Stimulated activated CD4-positive, alpha-beta T cell treated with anti-CD3 and anti-CD28 coated beads, Interleukin-1b, Interleukin-23, amount 100 ng/mL, for 1 hour (primary cell): Measurements from ENCODE around the gene EGFL8.
A peak's percentile ranks its signal among the peaks of the same experiment; 100 is the strongest.
"Not testable (repeated sequence)": the region's sequence is repeated elsewhere in the genome, so short reads cannot be mapped to it uniquely, and the experiment has no call there.

Experiments
- DNase-seq, 2 donors: peaks; one replicate each; pipeline ENCODE4 v3.0.0-alpha.2; 2020; ENCODE audit warnings: low read depth in 2 of 2

EGFL8 gene

GRCh38 chr6:32183483-32184083, 19.2 kb downstream of the EGFL8 start:
- no peak for DNase-seq

- no peak for DNase-seq
These were observed 19.8 kb downstream of the EGFL8 start, which contains the start of gene AGER for GRCh38 chr6:32184084-32184640. Gene AGER (minus strand): TSS chr6:32184253. CDS start chr6:32184222, 31 bp downstream.

GRCh38 chr6:32185681-32186131, 21.3 kb downstream of the EGFL8 start:
- DNase-seq, result not testable (repeated sequence)

- not testable (repeated sequence) for DNase-seq
These were observed 21.9 kb downstream of the EGFL8 start for GRCh38 chr6:32186151-32186840.

GRCh38 chr6:32187009-32187709, 22.8 kb downstream of the EGFL8 start:
- DNase-seq, result no peak

GRCh38 chr6:32187725-32188380, 23.5 kb downstream of the EGFL8 start:
- DNase-seq, result not testable (repeated sequence)

GRCh38 chr6:32188381-32189068, 24.1 kb downstream of the EGFL8 start:
- DNase-seq, result no peak

GRCh38 chr6:32189069-32189741, 24.8 kb downstream of the EGFL8 start:
- DNase-seq, result no peak

- DNase-seq, result no peak
These were observed 25.3 kb downstream of the EGFL8 start for GRCh38 chr6:32189742-32190053.

GRCh38 chr6:32190054-32190851, 25.9 kb downstream of the EGFL8 start, which contains the start of gene PBX2:
Gene PBX2 (minus strand): TSS chr6:32190202. CDS start chr6:32189915, 287 bp downstream.
- DNase-seq, result peak; percentile 70 to 77

- DNase-seq, result no peak
These were observed 26.7 kb downstream of the EGFL8 start for GRCh38 chr6:32190911-32191677.

GRCh38 chr6:32191696-32192607, 27.6 kb downstream of the EGFL8 start:
- no peak for DNase-seq

- DNase-seq, result no peak
These were observed 28.2 kb downstream of the EGFL8 start, which contains the start of gene GPSM3 for GRCh38 chr6:32192608-32193039. Gene GPSM3 (minus strand): TSS chr6:32192643. CDS start chr6:32192513, 130 bp downstream.

- DNase-seq, result not testable (repeated sequence)
These were observed 28.7 kb downstream of the EGFL8 start for GRCh38 chr6:32193096-32193495.

GRCh38 chr6:32194388-32194787, 30.0 kb downstream of the EGFL8 start:
- DNase-seq, result no peak

- DNase-seq, result no peak
These were observed 30.6 kb downstream of the EGFL8 start for GRCh38 chr6:32194825-32195651.

- peak; percentile 99 to 100 for DNase-seq
These were observed 31.2 kb downstream of the EGFL8 start for GRCh38 chr6:32195652-32195901.
